GM19240 (cell line): Measurements from ENCODE around the gene MRPL48.

Experiments
- DNase-seq: peaks from one replicate; pipeline ENCODE4 v3.0.0; 2011; ENCODE audit warnings: low spot score; ENCODE audit not compliant: insufficient read length

MRPL48 gene

DNA sequence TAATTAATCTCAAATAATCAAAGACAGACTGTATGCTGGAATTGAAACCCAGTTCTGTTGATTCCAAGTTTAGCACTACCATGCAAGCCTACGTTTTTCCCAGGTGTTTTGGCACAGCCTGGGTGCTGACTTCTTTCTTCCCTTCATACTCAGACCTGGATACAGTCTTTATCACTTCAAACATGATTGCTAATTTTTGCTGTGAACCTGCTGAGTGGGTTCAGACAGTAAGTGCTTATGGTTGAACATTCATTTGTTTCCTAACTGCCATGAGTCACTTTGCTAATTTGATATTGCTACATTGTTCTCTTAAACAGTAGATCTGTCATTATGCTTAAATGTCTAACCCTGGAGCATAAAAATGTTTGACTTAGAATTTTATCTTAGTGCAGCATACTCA is 101.3 kb downstream of the MRPL48 start:
- no peak for DNase-seq

DNA sequence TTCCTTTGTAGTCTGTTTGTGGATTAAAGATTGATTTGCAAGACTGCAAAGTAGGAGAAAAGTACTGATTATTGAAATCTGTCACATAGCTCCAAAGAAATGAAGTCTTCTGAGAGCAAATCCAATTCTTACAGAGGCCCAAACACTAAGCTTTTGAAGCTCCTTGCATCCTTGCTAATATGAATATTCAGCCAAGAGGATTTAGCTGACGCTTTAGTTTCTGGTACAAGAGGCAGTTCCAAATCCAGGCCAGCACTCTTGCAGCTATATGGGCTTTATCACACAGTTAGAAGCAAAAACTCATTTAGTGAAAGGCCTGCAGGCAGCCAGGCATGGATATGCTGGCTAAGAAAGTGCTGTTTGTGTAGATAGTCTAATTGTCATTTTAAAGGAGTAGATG is 101.9 kb downstream of the MRPL48 start:
- no peak for DNase-seq

DNA sequence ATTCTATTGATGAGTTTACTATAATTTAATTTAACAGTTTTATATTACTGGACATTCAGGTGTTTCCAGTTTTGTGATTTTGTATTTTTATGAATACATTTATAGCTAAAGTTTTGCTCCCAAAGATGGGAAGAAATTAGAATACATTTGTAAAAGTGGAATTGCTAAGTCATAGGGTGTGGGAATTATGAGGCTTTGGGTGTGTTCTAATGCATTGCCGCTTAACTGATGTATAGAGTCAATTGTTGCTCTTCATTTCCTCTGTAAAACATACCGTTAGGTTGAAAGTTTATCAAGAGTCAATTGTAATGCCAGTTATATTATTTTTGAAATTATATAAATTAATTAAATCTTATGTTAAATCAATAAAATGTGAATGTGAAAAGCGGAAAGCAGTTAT is 105.4 kb downstream of the MRPL48 start:
- DNase-seq = no peak

DNA sequence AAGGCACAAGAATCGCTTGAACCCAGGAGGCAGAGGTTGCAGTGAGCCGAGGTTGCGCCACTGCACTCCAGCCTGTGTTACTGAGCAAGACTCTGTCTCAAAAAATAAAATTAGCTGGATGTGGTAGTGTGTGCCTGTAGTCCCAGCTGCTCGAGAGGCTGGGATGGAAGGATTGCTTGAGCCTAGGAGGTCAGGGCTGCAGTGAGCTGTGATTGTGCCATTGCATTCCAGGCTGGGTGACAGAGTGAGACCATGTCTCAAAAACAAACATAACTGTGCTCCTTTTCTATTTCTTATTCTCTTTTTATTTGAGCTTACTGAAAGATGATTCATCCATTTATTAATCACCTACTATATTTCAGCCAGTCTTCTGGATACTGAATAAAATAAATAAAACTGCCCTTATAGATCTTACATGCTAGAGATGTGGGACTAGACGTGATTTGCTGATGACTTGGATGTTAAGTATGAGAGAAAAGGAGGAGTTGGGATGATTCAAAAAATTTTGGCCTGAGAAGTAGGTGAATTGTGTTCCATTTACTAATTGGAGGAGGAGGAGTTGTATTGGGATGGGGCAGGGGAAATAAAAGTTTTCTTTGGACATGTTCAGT is 107.2 kb downstream of the MRPL48 start:
- DNase-seq = no peak

DNA sequence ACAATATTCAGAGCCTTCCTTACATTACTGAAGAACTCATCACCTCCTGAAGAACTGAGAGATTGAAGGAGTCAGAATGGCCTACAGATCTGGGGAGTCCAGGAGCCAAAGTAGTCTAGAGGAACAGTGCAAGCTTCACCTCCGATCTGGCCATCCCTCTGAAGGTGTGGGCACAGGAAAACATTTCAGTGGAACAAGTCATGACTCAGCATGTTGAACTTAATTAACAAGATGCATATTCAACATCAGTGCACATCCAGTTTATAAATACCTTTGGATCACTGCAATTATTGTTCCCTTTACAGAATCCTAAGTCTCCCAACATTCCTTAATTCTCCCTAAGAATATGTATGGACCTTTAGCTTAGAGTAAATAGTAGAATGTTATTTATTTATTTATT is 114.6 kb downstream of the MRPL48 start:
- no peak for DNase-seq

DNA sequence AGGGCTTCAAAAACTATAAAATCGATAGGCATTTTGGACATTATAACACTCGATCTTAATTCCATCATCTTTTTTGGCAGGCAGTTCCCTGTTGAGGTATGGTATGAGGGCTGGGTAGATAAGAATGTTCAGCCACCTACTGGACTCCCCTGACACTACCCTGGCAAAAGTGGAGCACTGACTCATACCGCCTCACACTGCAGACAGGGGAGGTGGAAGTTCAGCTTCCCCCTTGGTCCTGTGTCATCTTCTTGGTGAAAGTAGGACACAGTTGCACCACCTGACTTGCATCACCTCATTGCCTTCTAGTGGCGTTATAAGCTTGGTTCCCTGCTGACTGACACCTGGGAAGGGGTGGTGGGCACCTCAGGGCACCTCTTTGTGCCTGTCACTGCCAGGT is 119.5 kb downstream of the MRPL48 start:
- DNase-seq = no peak

DNA sequence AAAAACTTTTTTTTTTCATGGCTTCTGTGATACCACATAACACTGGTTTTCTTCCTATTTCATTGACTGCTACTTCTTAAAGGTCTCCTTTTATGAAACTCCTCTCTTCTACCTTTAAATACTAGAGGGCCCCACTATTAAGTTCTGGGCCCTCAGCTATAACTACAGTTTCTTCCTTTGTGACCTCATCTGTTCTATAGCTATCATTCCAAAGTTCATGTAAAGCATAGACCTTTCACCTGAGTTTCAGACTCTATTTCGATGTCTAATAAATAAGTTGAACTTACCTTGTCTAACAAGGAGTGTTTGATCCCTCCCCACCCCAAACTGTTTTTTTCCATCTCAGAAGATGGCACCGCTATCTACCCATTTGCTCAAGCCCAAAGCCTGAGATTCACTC is 124.4 kb downstream of the MRPL48 start:
- DNase-seq = no peak

DNA sequence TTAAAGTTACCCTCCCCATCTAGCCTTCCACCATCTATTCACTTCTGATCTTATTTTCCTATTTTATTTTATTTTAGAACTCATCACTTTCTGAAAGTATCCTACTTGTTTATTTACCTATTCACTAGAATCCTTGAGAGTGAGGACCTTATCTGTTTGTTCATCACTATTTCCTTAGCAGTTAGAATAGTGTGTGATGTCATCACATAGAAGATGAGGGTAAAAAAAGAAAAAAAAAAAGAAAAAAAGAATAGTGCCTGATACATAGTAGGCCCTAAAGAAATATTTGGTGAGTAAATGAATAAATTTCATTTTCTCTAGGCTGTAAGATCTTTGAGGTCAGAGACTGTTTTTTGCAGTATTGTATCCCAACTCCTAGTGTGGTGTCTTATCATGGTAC is 125.8 kb downstream of the MRPL48 start:
- no peak for DNase-seq

DNA sequence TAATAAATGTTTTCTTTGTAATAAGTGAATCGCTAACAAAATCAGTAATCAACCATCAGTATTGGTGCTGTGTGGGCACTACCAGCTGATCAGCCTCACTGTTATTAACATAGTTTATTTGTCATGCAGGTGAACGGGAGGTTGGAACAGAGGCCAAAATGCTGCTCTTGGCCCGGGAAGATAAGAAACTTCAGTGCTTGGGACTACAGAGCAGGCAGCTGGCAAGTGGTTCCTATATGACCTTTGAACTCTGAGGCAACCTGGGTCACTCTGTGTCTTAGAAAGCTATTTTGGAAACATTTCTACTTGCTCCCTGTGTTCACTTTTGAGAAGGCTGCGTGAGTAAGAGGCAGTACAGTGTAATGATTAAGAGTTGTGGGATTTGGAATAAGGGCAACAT is 126.6 kb downstream of the MRPL48 start:
- no peak for DNase-seq
